NCI-H748 treated with DMSO at 0.1 percent for 48 hours (cell line): ENCODE data around the gene SLC26A8.

Source experiments
- DNase-seq: peaks from one replicate; lab custom pipeline; 2025; lab: John Stamatoyannopoulos, UW

Gene SLC26A8, protein sequence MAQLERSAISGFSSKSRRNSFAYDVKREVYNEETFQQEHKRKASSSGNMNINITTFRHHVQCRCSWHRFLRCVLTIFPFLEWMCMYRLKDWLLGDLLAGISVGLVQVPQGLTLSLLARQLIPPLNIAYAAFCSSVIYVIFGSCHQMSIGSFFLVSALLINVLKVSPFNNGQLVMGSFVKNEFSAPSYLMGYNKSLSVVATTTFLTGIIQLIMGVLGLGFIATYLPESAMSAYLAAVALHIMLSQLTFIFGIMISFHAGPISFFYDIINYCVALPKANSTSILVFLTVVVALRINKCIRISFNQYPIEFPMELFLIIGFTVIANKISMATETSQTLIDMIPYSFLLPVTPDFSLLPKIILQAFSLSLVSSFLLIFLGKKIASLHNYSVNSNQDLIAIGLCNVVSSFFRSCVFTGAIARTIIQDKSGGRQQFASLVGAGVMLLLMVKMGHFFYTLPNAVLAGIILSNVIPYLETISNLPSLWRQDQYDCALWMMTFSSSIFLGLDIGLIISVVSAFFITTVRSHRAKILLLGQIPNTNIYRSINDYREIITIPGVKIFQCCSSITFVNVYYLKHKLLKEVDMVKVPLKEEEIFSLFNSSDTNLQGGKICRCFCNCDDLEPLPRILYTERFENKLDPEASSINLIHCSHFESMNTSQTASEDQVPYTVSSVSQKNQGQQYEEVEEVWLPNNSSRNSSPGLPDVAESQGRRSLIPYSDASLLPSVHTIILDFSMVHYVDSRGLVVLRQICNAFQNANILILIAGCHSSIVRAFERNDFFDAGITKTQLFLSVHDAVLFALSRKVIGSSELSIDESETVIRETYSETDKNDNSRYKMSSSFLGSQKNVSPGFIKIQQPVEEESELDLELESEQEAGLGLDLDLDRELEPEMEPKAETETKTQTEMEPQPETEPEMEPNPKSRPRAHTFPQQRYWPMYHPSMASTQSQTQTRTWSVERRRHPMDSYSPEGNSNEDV

DNA sequence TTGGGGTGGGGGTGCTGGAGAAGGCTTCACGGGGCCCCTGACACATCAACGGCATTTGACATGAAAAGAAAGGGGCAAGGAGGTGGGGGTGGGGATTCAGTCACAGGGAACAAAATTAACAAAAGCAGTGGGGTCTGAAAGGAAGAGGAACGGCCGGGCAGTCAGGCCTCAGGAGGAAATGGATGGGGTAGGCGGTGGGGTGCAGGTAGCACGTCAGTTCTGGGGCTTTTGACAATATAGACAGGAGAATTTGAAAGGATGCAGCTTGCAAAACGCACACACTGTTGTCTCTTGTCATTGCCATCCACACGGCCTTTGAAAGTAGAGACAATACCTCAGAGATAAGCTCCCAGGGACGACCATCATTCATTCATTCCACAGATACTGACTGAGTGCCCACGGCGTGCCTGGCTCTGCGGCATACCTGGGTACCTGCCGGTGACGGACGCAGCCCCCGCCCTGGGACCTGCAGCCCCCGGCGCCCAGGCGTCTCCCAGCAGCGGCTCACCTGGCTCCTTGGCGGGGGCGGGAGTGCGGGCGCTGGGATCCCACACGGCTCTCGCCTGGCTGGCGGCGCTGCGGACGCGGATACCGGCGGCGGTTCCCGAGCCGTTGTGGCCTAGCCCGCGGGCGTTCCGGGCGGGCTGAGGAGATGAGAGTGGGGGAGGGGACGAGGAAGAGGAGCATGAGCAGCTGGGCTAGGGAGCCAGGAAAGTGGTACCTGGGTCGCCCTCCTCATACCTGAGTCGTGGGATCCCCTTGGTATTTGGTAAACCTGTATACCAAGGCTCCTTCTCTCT, at the start of gene SLC26A8:
SLC26A8 (minus strand) TSS at position 646 of the 800 bp plus-strand sequence. CDS start 4,934 bp downstream, outside the sequence.
- no peak for DNase-seq

DNA sequence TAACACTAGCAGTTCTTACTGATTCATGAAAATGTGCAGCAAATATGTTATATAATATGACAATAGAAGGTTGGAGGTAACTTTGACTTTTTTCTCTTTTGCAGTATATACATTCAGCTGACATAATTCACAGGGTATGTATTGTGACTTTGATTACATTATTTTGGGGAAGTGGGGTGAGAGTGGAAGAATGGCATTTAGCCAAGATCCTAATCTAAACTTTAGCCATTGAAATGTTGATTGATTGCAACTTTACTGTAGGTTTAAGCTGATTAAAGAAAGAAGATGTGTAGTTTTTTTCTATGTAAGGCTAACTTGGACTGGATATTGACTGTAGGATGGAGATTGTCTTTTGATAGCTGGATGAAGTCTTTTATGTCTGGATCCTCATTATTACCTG, 49.1 kb upstream of the SLC26A8 start:
- DNase-seq: no peak

DNA sequence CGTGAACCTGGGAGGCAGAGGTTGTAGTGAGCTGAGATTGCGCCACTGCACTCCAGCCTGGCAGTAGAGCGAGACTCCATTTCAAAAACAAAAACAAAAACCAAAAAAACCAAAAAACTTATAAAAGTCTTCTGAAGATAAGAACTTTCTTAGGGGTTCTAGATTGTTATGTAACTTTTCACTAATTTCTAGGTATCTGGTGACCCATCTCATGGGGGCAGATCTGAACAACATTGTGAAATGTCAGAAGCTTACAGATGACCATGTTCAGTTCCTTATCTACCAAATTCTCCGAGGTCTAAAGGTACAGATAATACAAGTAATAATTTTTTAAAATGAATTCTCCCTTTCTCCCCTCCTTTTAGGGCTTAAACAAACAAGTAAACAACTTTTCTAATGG, 48.2 kb upstream of the SLC26A8 start:
- no peak for DNase-seq

DNA sequence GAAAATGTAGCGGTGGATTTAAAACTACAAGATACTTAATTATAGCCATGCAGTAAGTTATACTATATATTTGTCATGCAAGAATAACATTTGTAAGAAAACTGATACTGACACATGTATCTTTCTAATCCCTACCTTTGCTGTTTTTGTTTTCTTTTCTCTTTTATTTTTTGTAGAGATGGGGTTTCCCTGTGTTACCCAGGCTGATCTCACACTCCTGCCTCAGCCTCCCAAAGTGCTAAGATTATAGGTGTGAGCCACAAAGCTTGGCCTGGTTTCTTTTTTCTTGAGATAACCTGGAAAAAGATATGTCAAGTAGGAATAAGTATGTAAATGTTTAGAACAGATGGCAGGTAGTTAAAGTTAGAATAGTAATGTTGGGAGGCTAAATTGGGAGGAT, 47.3 kb upstream of the SLC26A8 start:
- DNase-seq: no peak

DNA sequence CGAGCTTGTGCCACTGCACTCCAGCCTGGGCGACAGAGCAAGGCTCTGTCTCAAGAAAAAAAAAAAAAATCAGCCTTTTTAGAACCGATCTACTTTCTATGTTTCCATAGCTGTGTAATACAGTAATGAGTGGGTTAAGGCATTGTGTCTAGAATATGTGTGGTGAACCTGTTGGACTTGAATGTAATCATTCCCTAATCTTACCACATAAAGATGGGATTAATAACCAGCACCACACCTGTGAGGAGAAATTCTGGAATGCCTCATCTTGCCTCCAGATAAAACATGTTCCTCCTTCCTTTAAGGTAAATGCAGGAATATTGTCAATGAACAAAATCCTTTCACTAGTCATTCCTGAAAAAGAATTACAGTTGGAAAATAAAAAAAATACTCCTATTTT, 46.8 kb upstream of the SLC26A8 start:
- no peak for DNase-seq

DNA sequence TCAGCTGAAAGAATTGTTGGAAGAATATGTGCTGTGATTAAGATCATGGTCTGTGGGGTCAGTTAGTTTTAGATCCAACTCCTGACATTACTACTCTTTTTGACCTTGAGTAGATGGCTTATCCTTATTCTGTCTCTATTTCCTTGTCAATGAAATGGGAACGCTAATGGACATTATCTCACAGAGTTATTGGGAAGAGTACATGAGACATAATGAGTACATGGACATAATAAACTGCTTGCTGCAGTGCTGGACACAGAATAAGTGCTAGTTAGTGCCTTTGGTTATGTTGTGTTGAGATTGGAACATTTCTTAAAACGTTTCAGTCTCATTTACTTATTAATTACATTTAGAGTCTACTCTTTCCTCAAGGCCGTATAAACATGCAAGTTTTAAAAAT, 45.8 kb upstream of the SLC26A8 start:
- DNase-seq: no peak

DNA sequence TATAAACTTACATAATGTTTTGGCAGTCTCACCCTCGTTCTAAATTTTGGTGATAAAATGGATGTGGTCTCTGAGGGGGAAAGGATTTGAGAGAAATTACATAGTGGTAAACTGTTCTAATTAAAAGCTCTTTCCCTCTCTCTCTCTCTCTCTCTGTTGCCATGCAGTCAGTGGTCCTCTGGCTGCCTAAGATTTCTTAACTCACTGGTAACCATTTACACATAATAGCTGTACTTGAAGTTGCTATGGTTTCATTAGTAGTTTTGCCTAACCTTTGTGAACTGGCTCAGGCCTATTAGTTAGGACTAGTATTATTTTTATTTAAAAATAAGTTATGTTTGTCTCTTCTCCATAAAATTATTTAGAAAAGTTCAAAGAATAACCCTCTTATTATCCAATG, 45.1 kb upstream of the SLC26A8 start:
- DNase-seq: no peak

DNA sequence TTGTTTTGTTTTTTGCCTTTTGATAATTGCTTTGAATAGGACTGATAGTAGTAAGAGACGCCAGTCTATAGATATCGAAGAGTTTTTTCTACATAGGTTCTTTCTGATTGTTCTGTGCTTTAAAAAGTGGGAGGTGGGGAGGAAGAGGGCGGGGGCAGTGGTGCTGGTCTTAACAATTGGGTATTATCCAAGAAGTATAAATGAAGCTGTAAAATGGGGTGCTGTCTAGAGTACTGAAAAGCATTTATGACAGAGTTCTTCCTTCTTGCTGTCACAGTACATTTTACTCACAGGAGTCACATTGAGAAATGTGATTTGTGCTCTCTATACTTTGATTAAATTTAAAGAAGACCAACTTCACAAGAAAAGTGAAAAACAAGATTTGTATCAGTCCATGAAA, 44.1 kb upstream of the SLC26A8 start:
- DNase-seq: no peak

DNA sequence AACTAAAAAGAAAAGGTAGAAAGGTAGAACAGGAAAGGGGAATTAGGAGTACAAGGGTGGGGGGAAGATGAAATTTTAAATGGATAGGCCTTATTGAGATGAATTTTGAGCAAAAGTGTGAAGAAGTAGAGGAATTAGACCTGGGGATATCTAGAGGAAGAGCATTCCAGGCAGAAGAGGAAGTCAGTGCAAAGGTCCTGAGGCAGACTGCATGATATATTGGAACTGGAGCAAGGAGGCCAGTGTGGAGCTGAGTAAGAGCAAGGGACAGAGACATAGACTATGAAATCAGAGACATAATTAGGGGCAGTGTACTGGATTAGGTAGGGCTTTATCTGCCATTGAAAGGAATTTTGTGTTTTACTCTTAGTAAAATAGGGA, 43.6 kb upstream of the SLC26A8 start:
- no peak for DNase-seq

DNA sequence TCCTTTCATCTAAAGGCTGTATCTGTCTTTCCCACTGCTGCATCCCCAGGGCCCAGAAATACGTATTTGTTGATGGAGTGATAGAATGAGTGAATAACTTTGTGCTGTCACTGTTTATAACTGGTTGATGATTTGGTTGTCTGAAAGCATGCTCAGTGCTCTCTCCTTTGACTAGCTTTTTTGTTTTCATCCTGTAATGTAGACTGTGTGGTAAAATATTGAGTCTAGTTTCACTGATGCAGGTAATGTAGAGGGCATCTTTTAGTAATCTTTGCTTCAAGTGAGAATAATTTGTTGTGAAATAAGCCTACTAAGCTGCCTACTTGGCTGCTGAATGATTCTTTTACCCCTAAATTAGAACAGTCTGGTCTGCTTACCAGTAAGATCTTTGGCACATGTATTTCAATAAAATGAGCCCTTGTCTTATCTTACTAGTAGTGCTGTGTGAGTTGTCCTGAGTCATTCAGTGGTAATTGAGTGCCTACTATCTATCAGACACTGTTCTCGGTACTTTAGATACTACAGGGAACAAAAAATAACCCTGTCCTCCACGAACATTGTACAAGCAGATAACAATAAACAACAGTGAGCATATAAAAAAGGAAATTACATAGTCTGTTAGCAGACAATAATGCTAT, 43.1 kb upstream of the SLC26A8 start:
- no peak for DNase-seq

DNA sequence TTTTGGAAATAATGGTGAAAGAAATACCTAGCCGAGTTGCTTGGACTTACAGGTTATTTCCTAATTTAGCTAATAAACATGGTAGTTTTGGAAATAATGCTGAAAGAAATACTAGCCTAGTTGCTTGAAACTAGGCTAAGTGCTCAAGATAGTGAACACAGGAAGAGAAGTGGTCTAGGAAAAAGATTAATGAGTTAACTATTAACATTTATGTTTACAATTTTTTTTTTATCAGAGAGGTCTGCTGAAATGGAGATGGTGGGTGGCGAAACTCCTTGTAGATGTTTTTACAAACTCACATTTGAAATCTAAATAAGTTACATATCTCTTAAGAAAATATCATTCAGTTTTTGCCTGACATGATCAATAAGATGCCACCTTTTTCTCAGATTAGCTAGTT, 42.4 kb upstream of the SLC26A8 start:
- DNase-seq: no peak

DNA sequence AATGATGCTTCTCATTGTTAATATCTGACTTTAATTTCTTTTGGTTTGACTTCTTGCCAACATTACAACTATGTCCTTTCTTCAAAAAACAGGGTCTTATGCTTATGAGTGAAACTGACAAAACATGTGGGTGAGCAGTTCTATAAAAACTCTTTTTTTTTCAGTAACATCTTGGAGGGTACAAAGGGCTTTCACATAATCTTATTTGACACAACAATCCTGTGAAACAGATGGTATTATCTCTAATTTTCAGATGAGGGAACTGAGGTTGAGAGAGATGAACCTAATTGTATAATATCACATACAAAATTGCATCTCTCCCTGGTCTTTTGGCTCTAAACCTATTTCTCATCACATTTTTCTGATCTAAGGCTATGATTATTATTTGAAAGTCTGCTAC, 41.5 kb upstream of the SLC26A8 start:
- DNase-seq: no peak

DNA sequence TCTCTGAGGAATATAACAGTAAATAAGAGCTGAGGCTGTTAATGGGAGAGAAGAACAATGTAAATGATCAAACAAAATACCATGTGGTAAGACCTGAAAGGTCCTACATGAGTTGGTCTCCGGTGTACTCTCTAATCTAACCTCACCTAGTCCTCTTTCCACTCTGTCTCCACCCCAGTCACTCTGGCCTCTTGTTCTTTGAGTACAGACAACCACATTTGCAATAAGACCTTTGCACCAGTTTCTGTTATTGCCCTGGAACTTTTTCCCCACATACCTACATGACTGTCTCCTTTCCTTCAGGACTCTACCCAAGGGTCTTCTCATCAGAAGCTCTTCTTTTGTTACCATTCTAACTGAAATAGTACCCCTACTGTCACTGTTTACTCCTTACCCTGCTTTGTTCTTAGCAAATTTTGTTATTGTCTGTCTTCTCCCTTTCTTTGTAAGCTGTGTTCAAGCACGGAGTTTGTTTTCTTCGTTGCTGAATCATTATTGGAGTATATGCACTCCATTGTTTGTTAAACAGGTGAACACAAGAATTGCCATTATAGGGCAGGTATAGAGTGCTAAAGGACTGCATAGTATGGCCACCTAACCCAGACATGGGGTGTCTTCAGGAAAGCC, 40.4 kb upstream of the SLC26A8 start:
- DNase-seq: no peak

DNA sequence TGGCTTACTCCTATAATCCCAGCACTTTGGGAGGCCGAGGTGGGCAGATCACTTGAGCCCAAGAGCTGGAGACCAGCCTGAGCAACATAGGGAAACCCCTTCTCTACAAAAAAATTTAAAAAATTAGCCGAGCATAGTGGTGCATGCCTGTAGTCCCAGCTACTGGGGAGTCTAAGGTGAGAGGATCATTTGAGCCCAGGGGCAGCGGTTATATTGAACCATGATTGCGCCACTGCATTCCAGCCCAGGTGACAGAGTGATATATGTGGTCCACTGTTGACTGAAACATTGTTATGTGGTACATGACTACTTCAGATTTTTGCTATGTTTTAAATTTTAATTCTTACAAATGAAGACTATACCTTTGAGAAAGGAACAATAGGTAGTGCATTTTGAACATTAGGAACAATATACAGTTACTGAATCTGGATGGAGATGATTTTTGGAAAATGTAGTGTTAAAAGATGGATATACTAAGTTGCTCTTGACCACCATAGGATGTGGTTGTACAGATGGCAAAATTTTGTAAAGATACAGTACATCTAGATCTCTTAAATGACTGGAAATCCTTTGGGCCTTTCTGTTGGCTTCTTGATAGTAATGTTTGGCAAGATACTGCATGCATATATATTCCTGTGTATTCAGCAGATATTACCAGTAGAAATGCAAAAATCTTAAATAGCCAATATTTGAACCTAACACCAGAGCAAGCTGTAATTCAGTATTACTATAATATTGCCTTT, 39.0 kb upstream of the SLC26A8 start:
- DNase-seq: no peak

DNA sequence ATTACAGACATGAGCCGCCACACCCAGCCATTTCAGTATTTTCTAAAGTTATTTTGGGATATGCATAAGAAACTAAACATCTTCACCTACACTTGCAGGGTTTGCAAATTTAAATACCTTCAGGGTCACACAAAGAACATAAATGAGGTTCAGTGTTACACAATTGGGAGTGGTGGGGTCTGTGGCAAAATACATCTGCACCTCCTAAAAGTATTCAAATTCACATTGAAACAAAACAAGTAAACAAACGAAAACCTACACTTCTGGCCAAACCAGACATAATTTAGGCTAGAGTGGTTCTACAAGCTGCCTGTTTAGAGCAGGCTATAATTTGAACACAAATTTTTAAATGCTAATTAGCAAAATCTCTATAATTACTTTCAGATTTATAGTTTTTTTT, 37.8 kb upstream of the SLC26A8 start:
- no peak for DNase-seq

DNA sequence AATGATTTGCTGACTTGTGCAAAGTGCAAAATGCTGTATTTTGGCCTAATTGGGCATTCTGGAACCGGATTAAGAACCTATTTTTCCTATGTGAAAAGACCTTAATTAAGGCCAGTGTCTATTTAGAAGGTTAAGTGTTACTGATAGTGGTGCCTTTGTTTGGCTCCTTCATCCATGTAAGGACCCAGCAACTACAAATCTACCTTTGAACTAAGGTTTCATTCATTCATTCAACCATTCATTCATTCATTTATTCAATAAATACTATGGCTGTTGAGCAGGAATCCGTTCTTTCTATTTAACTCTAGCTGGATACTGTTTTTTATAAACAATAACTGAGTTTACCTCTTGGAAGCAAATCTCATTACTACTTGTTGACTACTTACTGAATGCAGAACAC, 36.8 kb upstream of the SLC26A8 start:
- no peak for DNase-seq

DNA sequence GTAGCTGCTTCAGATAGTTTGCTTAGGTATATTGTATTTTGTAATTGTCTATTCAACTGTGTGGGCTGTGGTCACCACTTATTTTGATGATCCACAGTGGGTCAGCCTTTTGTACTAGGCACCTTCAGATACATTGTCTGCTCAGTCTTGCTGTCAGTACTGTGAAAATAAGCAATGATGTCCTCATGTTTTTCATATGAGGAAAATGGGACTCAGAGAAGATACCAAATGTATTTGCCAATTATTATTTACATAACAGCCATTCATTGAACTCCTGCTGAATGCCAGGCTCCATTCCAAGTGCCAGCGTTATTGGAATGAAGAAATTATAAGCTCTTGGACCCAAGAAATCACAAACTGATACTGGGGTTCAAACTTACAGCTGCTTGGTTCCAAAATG, 31.7 kb upstream of the SLC26A8 start:
- no peak for DNase-seq

DNA sequence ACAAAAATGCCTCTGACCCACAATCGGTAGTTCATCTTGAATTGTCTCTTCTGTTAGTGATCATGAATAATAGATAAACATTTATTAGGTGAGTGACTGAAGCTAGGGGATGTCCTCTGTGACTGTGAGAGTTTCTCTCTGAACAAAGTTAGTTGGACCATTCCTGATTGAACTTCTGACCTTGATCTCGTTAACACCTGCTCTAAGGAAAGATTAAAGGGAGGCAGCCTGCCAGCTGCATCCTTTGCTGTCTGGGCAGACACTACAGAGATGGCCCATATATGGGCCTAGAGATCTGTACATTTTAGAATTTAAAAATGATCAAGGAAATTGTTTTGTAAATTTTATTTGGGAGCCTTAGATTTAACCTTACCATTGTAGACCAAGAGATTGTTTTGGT, 30.5 kb upstream of the SLC26A8 start:
- DNase-seq: no peak

DNA sequence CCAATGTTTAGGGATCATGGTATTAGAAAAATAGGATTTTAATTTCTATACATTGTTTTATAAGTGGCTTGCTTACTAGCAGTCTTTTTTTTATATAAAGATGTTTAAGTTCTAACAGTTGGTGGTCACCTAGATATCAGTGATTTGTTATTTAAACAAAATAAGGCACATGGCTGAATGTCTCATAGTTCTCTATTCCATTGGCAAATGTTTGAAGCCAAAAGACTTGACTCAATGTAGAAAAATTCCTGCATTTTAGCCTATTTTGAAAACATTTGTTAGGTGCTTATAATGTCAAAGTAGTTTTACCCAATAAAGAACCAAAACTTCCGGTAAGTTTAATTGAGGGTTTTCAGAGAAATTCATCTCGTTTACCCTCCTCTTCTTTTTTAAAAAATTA, 30.0 kb upstream of the SLC26A8 start:
- DNase-seq: no peak

DNA sequence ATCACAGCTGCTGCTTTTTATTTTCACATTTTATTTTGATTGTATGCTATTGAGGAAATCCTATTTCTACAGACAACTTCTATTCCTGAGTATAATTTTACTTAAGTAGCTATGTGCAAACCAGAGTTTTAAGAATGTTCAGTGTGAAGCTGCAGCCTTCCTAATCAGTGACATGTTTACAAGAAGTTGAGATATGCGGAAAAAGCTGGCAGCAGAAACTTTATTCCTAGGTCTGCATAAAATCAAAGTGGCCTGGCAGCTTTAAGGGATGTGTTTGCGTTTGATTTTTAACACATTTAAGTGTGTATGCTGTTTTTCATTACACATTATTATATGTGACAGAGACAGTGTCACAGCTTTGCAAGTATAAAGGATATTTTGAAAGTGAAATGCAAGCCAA, 29.4 kb upstream of the SLC26A8 start:
- no peak for DNase-seq

DNA sequence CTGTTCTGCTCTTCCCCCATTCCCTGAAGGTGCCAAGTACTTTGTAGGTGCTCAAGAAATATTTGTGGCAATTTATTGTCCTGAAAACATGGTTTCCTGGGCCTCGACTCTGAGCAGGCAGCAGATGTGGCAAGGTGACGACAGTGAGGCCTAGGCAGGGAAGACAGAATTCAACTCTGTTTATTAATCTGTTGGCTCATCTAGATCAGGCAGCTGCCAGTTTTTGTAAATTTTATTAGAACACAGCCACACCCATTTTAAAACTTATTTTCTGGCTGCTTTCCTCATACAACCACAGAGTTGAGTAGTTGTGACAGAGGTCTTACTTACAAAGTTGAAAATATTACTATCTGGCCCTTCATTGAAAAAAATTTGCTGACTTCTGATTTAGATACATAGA, 27.7 kb upstream of the SLC26A8 start:
- no peak for DNase-seq
